CD8-positive, alpha-beta memory T cell (primary cell): ENCODE results near the gene MZT2B. TPM values are rescaled to one million over a fixed set of nuclear protein-coding genes. Genes with fewer than 3 reads are reported as not detected.
"Not testable (repeated sequence)": the region's sequence is repeated elsewhere in the genome, so short reads cannot be mapped to it uniquely, and the experiment has no call there.

Source experiments
- CTCF ChIA-PET: fragments of 350-600 bp; sonication (Branson Sonifier 250); formaldehyde crosslinking; loops from one replicate; lab custom pipeline; 2021; ENCODE audit warnings: antibody characterized with exemption; lab: Charles Lee
- POLR2A ChIA-PET: fragments of 350-600 bp; sonication (Branson Sonifier 250); formaldehyde crosslinking; loops from one replicate; lab custom pipeline; 2021; ENCODE audit warnings: antibody characterized with exemption; lab: Charles Lee
- DNase-seq, 5 donors: peaks; one replicate each; pipeline versions ENCODE4 v3.0.0 to v3.0.0-alpha.2; 2020 to 2022; ENCODE audit warnings: mixed read lengths in 1 of 5
- H3K27ac ChIP-seq: one replicate; pipeline ENCODE4 v1.7.0; 2013; ENCODE audit warnings: low read depth, mild to moderate bottlenecking, low read length, moderate library complexity
- H3K27me3 ChIP-seq: 2 replicates; pipeline ENCODE4 v1.7.0; 2013; ENCODE audit warnings: low read length, mild to moderate bottlenecking; ENCODE audit not compliant: insufficient read depth, poor library complexity, severe bottlenecking
- H3K36me3 ChIP-seq: 2 replicates; pipeline ENCODE4 v1.7.0; 2013; ENCODE audit warnings: mild to moderate bottlenecking, low read length, moderate library complexity; ENCODE audit not compliant: insufficient read depth
- H3K4me1 ChIP-seq: 2 replicates; pipeline ENCODE4 v1.7.0; 2013; ENCODE audit warnings: mild to moderate bottlenecking, low read length, moderate library complexity; ENCODE audit not compliant: insufficient read depth
- H3K4me3 ChIP-seq: 2 replicates; pipeline ENCODE4 v1.7.0; 2013; ENCODE audit warnings: mild to moderate bottlenecking, low read length
- H3K9me3 ChIP-seq: 2 replicates; pipeline ENCODE4 v1.7.0; 2013; ENCODE audit warnings: mild to moderate bottlenecking, low read length
- H3K27ac Mint-ChIP-seq, 8 donors: one replicate each; pipeline ENCODE4 v1.8.0; 2020 to 2021; ENCODE audit warnings: mixed read lengths in 8 of 8, mild to moderate bottlenecking in 6 of 8, inconsistent platforms in 3 of 8, moderate library complexity in 3 of 8
- H3K27me3 Mint-ChIP-seq, 2 donors: one replicate each; pipeline ENCODE4 v1.8.0; 2020 to 2021; ENCODE audit warnings: mixed read lengths in 2 of 2, mild to moderate bottlenecking in 1 of 2, moderate library complexity in 1 of 2
- H3K36me3 Mint-ChIP-seq, 3 donors: one replicate each; pipeline ENCODE4 v1.8.0; 2020 to 2021; ENCODE audit warnings: mixed read lengths in 3 of 3, inconsistent platforms in 1 of 3, mild to moderate bottlenecking in 1 of 3
- H3K4me1 Mint-ChIP-seq, 3 donors: one replicate each; pipeline ENCODE4 v1.8.0; 2020 to 2021; ENCODE audit warnings: mixed read lengths in 3 of 3, inconsistent platforms in 1 of 3, mild to moderate bottlenecking in 1 of 3
- H3K4me3 Mint-ChIP-seq, 7 donors: one replicate each; pipeline ENCODE4 v1.8.0; 2020 to 2021; ENCODE audit warnings: mixed read lengths in 7 of 7, mild to moderate bottlenecking in 6 of 7, moderate library complexity in 4 of 7, inconsistent platforms in 2 of 7
- H3K9me3 Mint-ChIP-seq, 5 donors: one replicate each; pipeline ENCODE4 v1.8.0; 2020 to 2022; ENCODE audit warnings: mixed read lengths in 5 of 5, mild to moderate bottlenecking in 3 of 5, moderate library complexity in 2 of 5, inconsistent platforms in 1 of 5
- polyA plus RNA-seq: library from polyadenylated mRNA; unstranded; fragments of 300-500 nt; fragmentation: Illumina TruSeq; gene quantifications from one replicate; pipeline ENCODE4 v1.2.3, GENCODE V29; 2021
- total RNA-seq, 2 experiments: library from RNA; stranded (reverse); gene quantifications; one replicate each; pipeline ENCODE4 v1.2.3, GENCODE V29; 2021

Gene MZT2B
- total and polyA plus RNA-seq, 3 experiments from 2014 or later: 179 to 318 (median 303) TPM

DNA sequence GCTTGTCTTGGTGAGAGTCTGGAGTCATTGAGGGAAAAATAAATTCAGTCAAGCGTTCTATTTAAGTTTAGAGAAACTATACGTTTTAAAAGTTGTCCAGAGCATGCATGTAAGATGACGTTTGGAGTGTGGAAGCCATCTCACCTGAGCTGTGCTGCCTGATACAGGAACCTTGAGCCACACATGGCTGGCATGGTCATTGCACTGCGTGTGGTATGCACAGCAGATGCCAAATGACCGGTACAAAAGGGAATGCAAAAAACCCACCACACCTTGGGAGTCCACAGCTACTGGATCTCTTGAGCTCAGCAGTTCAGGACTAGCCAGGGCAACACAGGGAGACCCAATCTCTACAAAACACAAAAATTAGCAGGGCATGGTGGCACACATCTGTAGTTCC, 4.3 kb downstream of the MZT2B start:
- peak overlapping the region in 1 of 8 donors; percentile 56 for H3K27ac Mint-ChIP-seq
- Histone ChIP-seq H3K27me3 (no peaks in the 10 kb centered on the region), H3K4me3 (no peak overlapping the region), H3K9me3 (no peaks in the 10 kb centered on the region), H3K36me3 (no peaks in the 10 kb centered on the region), H3K27ac (no peak overlapping the region), H3K4me1 (peaks cover 15% of the 10 kb centered on the region)
- peaks cover 0 to 1% of the 10 kb centered on the region in 2 donors for H3K27me3 Mint-ChIP-seq
- peaks cover 0 to 17% (median 5%) of the 10 kb centered on the region in 3 donors for H3K36me3 Mint-ChIP-seq
- no peak for DNase-seq
- peaks cover 5 to 21% (median 14%) of the 10 kb centered on the region in 3 donors for H3K4me1 Mint-ChIP-seq
- no peaks in the 10 kb centered on the region for H3K9me3 Mint-ChIP-seq
- POLR2A ChIA-PET: no interaction called here
- H3K4me3 Mint-ChIP-seq: peak overlapping the region in 1 of 7 donors; percentile 7
- CTCF ChIA-PET: no interaction called here

- peak overlapping the region in 2 of 8 donors; percentile 69 to 82 for H3K27ac Mint-ChIP-seq
- ChIA-PET POLR2A (no interaction called here), CTCF (no interaction called here)
- H3K4me1 ChIP-seq: peaks cover 15% of the 10 kb centered on the region
- no peak overlapping the region for H3K4me3 Mint-ChIP-seq
- H3K4me3 ChIP-seq: no peak overlapping the region
- no peaks in the 10 kb centered on the region for H3K9me3 ChIP-seq
- H3K4me1 Mint-ChIP-seq: peaks cover 5 to 19% (median 13%) of the 10 kb centered on the region in 3 donors
- H3K36me3 Mint-ChIP-seq: peaks cover 0 to 17% (median 7%) of the 10 kb centered on the region in 3 donors
- DNase-seq: no peak
- H3K9me3 Mint-ChIP-seq: no peaks in the 10 kb centered on the region
- H3K27me3 Mint-ChIP-seq: no peaks in the 10 kb centered on the region
- H3K36me3 ChIP-seq: no peaks in the 10 kb centered on the region
- no peaks in the 10 kb centered on the region for H3K27me3 ChIP-seq
- H3K27ac ChIP-seq: no peak overlapping the region
These were observed 5.2 kb downstream of the MZT2B start for GRCh38 chr2:130187268-130187667.

GRCh38 chr2:130187859-130188792, 6.1 kb downstream of the MZT2B start:
- H3K4me3 Mint-ChIP-seq, H3K27ac ChIP-seq, H3K36me3 ChIP-seq, H3K27me3 Mint-ChIP-seq, POLR2A ChIA-PET, H3K27me3 ChIP-seq, DNase-seq, H3K4me3 ChIP-seq, H3K9me3 Mint-ChIP-seq, H3K9me3 ChIP-seq, CTCF ChIA-PET: not testable (repeated sequence)
- peaks cover 10% of the 10 kb centered on the region for H3K4me1 ChIP-seq
- Mint-ChIP-seq H3K27ac (peak overlapping the region in 1 of 8 donors; percentile 19), H3K4me1 (peaks cover 5 to 16% (median 10%) of the 10 kb centered on the region in 3 donors), H3K36me3 (peaks cover 0 to 18% (median 7%) of the 10 kb centered on the region in 3 donors)

DNA sequence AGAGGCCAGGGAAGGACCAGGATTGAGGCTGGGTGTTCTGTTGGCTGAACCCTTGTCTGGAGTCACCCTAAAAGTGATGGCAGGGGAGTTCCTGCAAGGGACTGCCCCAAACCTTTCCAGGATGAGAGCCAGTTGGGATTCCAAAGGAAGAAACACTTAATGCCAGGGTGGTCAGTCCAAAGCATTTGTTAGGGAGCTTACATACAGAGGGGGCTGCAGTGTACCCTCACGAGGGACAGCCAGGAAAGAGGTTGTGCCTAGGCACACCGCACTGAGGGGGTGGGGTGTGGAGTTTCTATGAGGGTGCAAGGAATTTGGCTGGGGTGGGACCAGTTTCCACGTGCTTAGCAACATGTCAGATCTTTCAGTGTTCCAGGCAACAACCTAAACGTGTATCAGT, 6.9 kb downstream of the MZT2B start:
- H3K4me1 Mint-ChIP-seq, H3K36me3 ChIP-seq, H3K4me3 Mint-ChIP-seq, H3K27ac ChIP-seq, H3K9me3 Mint-ChIP-seq, H3K4me1 ChIP-seq, DNase-seq, H3K4me3 ChIP-seq, H3K27me3 Mint-ChIP-seq, H3K27me3 ChIP-seq, H3K9me3 ChIP-seq, CTCF ChIA-PET, POLR2A ChIA-PET: not testable (repeated sequence)
- Mint-ChIP-seq H3K27ac (peak overlapping the region in 2 of 8 donors; percentile 23 to 71), H3K36me3 (peaks cover 0 to 16% (median 5%) of the 10 kb centered on the region in 3 donors)

GRCh38 chr2:130190237-130190636, 8.2 kb downstream of the MZT2B start:
- no peaks in the 10 kb centered on the region for H3K36me3 ChIP-seq
- no peak overlapping the region for H3K27ac ChIP-seq
- DNase-seq: no peak
- ChIA-PET CTCF (no interaction called here), POLR2A (no interaction called here)
- no peaks in the 10 kb centered on the region for H3K9me3 ChIP-seq
- no peaks in the 10 kb centered on the region for H3K9me3 Mint-ChIP-seq
- no peak overlapping the region for H3K4me3 Mint-ChIP-seq
- no peaks in the 10 kb centered on the region for H3K4me1 ChIP-seq
- H3K27ac Mint-ChIP-seq: no peak overlapping the region
- no peaks in the 10 kb centered on the region for H3K27me3 ChIP-seq
- H3K27me3 Mint-ChIP-seq: peaks cover 0 to 2% of the 10 kb centered on the region in 2 donors
- H3K4me3 ChIP-seq: no peak overlapping the region
- H3K4me1 Mint-ChIP-seq: peaks cover 0 to 6% (median 2%) of the 10 kb centered on the region in 3 donors
- peaks cover 0 to 16% (median 5%) of the 10 kb centered on the region in 3 donors for H3K36me3 Mint-ChIP-seq

GRCh38 chr2:130191319-130191718, 9.3 kb downstream of the MZT2B start:
- H3K4me1 Mint-ChIP-seq, H3K4me3 ChIP-seq, H3K27ac ChIP-seq, H3K4me3 Mint-ChIP-seq, DNase-seq, H3K36me3 ChIP-seq, H3K27me3 ChIP-seq, CTCF ChIA-PET, H3K9me3 Mint-ChIP-seq, H3K27ac Mint-ChIP-seq, H3K9me3 ChIP-seq, H3K4me1 ChIP-seq, POLR2A ChIA-PET, H3K27me3 Mint-ChIP-seq: not testable (repeated sequence)
- H3K36me3 Mint-ChIP-seq: peaks cover 0 to 16% (median 5%) of the 10 kb centered on the region in 3 donors

GRCh38 chr2:130192451-130192850, 10.4 kb downstream of the MZT2B start:
- H3K4me1 ChIP-seq, DNase-seq, H3K4me3 Mint-ChIP-seq, H3K27ac ChIP-seq, H3K36me3 ChIP-seq, H3K4me3 ChIP-seq, H3K27me3 ChIP-seq, H3K27me3 Mint-ChIP-seq, H3K4me1 Mint-ChIP-seq, H3K27ac Mint-ChIP-seq, H3K9me3 ChIP-seq, POLR2A ChIA-PET, CTCF ChIA-PET, H3K9me3 Mint-ChIP-seq: not testable (repeated sequence)
- peaks cover 0 to 14% (median 3%) of the 10 kb centered on the region in 3 donors for H3K36me3 Mint-ChIP-seq

DNA sequence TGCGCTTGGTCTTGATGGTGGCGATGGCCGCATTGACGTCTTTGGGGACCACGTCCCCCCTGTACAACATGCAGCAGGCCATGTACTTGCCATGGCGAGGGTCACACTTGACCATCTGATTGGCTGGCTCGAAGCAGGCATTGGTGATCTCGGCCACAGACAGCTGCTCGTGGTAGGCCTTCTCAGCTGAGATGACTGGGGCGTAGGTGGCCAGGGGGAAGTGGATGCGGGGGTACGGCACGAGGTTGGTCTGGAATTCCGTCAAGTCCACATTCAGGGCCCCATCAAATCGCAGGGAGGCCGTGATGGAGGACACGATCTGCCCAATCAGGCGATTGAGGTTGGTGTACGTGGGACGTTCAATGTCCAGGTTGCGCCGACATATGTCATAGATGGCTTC, 11.8 kb downstream of the MZT2B start:
- H3K27me3 Mint-ChIP-seq, H3K27ac Mint-ChIP-seq, H3K27ac ChIP-seq, H3K4me3 Mint-ChIP-seq, H3K4me1 Mint-ChIP-seq, H3K27me3 ChIP-seq, H3K36me3 ChIP-seq, H3K9me3 Mint-ChIP-seq, H3K9me3 ChIP-seq, POLR2A ChIA-PET, DNase-seq, CTCF ChIA-PET, H3K4me1 ChIP-seq, H3K4me3 ChIP-seq: not testable (repeated sequence)
- peaks cover 0 to 14% (median 3%) of the 10 kb centered on the region in 3 donors for H3K36me3 Mint-ChIP-seq
